ENCODE data around the gene SIGLEC6. TPM values are rescaled to one million over a fixed set of nuclear protein-coding genes. Genes with fewer than 3 reads are reported as not detected.
"Not testable (repeated sequence)": the region's sequence is repeated elsewhere in the genome, so short reads cannot be mapped to it uniquely, and the experiment has no call there.

SIGLEC6 gene
- total RNA-seq, 1 donor from 2014 or later: not detected

DNA sequence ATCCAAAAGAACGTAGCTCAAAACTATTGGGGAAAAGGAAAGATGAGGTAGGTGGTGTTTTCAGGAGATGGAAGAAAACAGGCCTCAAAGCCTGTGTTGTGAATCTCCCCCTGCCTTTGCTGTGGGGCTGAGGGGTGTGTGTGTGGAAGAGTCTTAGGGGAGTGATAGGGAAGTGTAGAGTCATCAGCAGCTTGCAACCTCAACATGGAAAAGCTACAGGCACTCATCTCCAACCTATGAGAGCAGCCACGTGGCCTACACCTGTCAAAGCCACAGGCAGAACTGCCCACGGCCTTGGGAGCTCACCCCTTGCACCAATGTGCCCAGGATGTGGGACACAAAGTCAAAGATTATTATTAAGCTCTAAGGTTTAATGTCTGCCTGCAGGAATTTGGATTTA, 25.6 kb downstream of the SIGLEC6 start:
- Mint-ChIP-seq H3K4me3 (ENCODE audit: unreplicated experiment) (no peak overlapping the region), H3K4me1 (ENCODE audit: low read depth, unreplicated experiment) (no peaks in the 10 kb centered on the region), H3K36me3 (ENCODE audit: unreplicated experiment) (no peaks in the 10 kb centered on the region), H3K27ac (ENCODE audit: unreplicated experiment) (no peak overlapping the region), H3K27me3 (ENCODE audit: unreplicated experiment) (peaks cover 4% of the 10 kb centered on the region), H3K9me3 (ENCODE audit: unreplicated experiment) (peaks cover 4% of the 10 kb centered on the region)
- TF ChIP-seq, protein P1, sequence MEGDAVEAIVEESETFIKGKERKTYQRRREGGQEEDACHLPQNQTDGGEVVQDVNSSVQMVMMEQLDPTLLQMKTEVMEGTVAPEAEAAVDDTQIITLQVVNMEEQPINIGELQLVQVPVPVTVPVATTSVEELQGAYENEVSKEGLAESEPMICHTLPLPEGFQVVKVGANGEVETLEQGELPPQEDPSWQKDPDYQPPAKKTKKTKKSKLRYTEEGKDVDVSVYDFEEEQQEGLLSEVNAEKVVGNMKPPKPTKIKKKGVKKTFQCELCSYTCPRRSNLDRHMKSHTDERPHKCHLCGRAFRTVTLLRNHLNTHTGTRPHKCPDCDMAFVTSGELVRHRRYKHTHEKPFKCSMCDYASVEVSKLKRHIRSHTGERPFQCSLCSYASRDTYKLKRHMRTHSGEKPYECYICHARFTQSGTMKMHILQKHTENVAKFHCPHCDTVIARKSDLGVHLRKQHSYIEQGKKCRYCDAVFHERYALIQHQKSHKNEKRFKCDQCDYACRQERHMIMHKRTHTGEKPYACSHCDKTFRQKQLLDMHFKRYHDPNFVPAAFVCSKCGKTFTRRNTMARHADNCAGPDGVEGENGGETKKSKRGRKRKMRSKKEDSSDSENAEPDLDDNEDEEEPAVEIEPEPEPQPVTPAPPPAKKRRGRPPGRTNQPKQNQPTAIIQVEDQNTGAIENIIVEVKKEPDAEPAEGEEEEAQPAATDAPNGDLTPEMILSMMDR (IDR thresholded peaks at IDR 0.05; ENCODE audit: partially characterized antibody, unreplicated experiment): no peak
- no peak for DNase-seq

DNA sequence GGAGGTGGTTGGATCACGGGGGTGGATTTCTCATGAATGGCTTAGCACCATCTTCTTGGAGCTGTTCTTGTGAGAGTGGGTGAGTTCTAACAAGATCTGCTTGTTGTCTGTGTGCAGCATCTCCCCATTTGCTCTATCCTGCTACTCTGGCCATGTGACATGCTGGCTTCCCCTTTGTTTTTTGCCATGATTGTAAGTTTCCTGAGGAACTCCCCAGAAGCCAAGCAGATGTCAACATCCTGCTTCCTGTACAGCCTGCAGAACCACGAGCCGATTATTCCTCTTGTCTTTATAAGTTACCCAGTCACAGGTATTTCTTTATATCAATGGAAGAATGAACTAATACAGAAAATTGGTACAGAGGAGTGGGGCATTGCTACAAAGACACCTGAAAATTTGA, 27.6 kb downstream of the SIGLEC6 start:
- H3K9me3 Mint-ChIP-seq (ENCODE audit: unreplicated experiment): peaks cover 4% of the 10 kb centered on the region
- DNase-seq: no peak
- H3K4me3 Mint-ChIP-seq (ENCODE audit: unreplicated experiment): no peak overlapping the region
- TF ChIP-seq, protein P1 (IDR thresholded peaks at IDR 0.05; ENCODE audit: partially characterized antibody, unreplicated experiment): no peak
- no peaks in the 10 kb centered on the region for H3K4me1 Mint-ChIP-seq (ENCODE audit: low read depth, unreplicated experiment)
- H3K27ac Mint-ChIP-seq (ENCODE audit: unreplicated experiment): no peak overlapping the region
- peaks cover 6% of the 10 kb centered on the region for H3K27me3 Mint-ChIP-seq (ENCODE audit: unreplicated experiment)
- no peaks in the 10 kb centered on the region for H3K36me3 Mint-ChIP-seq (ENCODE audit: unreplicated experiment)

DNA sequence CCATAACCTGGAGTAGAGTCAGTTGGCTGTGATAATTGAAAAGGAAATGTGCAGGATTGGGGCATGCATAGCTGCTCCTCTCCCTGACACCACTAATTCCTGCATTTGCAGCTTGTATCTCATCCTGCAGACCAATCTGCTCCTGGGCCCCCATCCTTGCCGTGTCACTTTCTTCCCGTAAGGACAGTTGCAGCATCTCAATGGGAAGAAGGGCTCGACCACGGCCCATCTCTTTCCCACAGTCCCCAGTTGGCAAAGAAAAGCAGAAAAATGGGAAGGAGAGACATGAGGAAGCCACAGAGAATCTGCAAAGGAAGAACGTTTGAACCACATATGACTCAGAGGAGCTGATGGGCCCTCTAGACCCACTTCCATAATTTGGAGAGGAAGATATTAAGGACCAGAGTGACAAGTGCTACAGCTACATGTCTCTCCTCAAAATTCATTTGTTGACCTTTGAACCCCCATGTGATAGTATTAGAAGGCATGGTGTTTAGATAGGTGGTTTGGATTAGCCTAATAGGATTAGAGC, 28.1 kb downstream of the SIGLEC6 start:
- no peaks in the 10 kb centered on the region for H3K4me1 Mint-ChIP-seq (ENCODE audit: low read depth, unreplicated experiment)
- TF ChIP-seq, protein P1 (IDR thresholded peaks at IDR 0.05; ENCODE audit: partially characterized antibody, unreplicated experiment): no peak
- H3K36me3 Mint-ChIP-seq (ENCODE audit: unreplicated experiment): no peaks in the 10 kb centered on the region
- H3K9me3 Mint-ChIP-seq (ENCODE audit: unreplicated experiment): peaks cover 4% of the 10 kb centered on the region
- no peak for DNase-seq
- no peak overlapping the region for H3K27ac Mint-ChIP-seq (ENCODE audit: unreplicated experiment)
- H3K4me3 Mint-ChIP-seq (ENCODE audit: unreplicated experiment): no peak overlapping the region
- H3K27me3 Mint-ChIP-seq (ENCODE audit: unreplicated experiment): peaks cover 4% of the 10 kb centered on the region

DNA sequence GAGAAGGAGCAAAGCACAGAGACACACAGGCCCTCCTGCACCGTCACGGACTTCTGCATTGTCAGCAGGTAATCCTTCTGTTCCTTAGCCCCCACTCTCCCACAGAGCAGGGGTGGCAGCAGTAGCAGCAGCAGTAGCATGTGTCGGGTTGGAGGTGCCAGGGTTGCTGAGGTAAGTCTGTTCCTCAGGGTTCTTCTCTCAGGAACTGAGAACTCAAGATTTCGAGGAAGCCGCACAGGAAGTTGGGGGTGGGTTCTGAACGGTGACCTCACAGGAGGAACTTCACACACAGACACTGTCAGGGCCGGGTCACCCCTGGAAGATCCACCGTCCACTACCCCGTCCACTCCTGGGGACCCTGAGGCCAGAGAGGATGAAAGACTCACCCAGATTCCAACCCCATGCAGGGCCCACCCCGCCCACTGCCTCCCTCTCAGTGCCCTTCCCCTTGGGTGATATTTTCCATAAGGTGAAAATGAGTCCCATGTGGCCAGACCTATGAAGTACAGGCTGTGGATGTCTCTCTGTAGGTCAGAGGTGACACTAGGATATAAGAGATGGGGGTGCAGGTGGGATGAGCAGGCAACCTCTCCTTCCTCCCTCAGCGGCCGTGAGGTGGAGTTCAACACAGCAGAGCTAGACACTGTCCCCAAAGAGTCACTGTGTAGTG, 29.7 kb downstream of the SIGLEC6 start, which contains the start of gene SIGLEC12:
SIGLEC12 (minus strand) TSS at position 207 of the 670 bp plus-strand sequence; CDS start at position 140, 67 bp downstream.
- H3K27ac Mint-ChIP-seq (ENCODE audit: unreplicated experiment): no peak within 1 kb of the TSS
- DNase-seq: no peak
- no peaks in the 10 kb centered on the region for H3K36me3 Mint-ChIP-seq (ENCODE audit: unreplicated experiment)
- TF ChIP-seq, protein P1 (IDR thresholded peaks at IDR 0.05; ENCODE audit: partially characterized antibody, unreplicated experiment): no peak
- no peak within 1 kb of the TSS for H3K4me3 Mint-ChIP-seq (ENCODE audit: unreplicated experiment)
- peaks cover 5% of the 10 kb centered on the region for H3K27me3 Mint-ChIP-seq (ENCODE audit: unreplicated experiment)
- H3K9me3 Mint-ChIP-seq (ENCODE audit: unreplicated experiment): peaks cover 1% of the 10 kb centered on the region
- no peaks in the 10 kb centered on the region for H3K4me1 Mint-ChIP-seq (ENCODE audit: low read depth, unreplicated experiment)

DNA sequence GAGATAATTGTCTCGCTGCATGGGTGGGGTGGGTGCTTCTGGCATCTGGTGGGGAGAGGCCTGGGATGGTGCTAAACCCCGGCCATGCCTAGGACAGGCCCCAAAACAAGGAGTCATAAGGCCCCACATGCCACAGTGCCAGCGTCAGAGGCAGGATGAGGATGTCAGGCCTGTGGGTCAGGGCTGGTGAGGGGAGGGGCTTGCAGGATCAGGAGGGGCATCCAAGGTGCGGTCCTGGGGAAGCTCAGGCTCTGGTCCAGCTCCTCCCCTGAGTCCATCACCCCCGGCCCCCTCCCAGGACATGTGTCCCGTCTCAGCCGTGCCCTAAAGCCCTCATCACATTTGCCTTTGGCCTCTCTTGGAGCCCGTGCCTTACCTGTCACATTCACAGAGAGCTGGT, 30.5 kb downstream of the SIGLEC6 start:
- not testable (repeated sequence) for H3K27ac Mint-ChIP-seq (ENCODE audit: unreplicated experiment); DNase-seq; H3K4me1 Mint-ChIP-seq (ENCODE audit: low read depth, unreplicated experiment); H3K27me3 Mint-ChIP-seq (ENCODE audit: unreplicated experiment); H3K36me3 Mint-ChIP-seq (ENCODE audit: unreplicated experiment); H3K4me3 Mint-ChIP-seq (ENCODE audit: unreplicated experiment); H3K9me3 Mint-ChIP-seq (ENCODE audit: unreplicated experiment)

Data from glutamatergic neuron (in vitro differentiated cells).